ENCODE data around the gene PTGES2.
"Not testable (repeated sequence)": the region's sequence is repeated elsewhere in the genome, so short reads cannot be mapped to it uniquely, and the experiment has no call there.

The PTGES2 gene

DNA sequence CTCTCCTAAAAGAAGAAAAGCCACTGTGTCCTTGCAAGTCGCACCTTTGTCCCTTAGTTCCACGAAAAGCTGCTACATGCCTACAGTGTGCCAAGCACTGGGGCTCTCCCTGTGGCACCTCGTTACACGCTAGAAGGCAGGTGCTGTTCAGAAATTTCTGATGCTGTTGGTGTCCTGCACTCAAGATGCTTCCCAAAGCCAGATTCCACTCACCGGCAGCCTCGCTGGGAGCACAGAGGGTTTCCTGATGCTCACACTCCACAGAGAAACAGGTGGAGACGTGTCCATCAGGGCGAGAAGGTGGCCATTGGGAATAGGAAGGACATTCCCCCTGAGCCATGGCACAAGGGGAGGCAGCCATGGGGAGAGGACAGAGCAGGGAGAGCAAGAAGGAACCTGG lies 3.8 kb upstream of the PTGES2 start:
- not testable (repeated sequence) for H3K27me3 ChIP-seq (replicated peaks; ENCODE audit: control insufficient read depth, insufficient read depth, low read length); DNase-seq (ENCODE audit: low read depth); H3K9ac ChIP-seq (ENCODE audit: low read length); H3K9me3 ChIP-seq (ENCODE audit: control insufficient read depth, low read length); H3K4me3 ChIP-seq (ENCODE audit: low read length); H3K4me1 ChIP-seq (ENCODE audit: control insufficient read depth, insufficient read depth, low read length); H3K36me3 ChIP-seq (ENCODE audit: control insufficient read depth, insufficient read depth, low read length, severe bottlenecking)

DNA sequence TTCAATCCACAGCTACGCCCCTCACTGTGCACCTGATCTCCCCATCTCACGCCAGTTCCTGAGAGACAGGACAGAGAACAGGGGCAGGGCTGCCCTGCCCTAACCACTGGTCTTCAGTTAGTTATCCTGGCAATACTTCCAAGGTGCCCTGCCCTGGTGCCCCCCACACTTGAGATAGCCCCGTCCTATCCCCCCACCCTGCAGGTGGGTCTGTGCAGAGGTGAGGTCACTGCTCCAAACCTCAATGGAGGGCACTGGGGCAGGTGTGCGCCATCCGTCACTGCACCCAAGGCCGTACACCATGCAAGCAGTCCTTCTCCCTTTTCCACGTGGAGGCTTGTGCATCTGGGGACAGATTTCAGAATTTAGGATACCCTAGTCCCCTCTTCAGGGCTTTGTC lies 3.1 kb upstream of the PTGES2 start:
- H3K36me3 ChIP-seq (ENCODE audit: control insufficient read depth, insufficient read depth, low read length, severe bottlenecking); H3K9me3 ChIP-seq (ENCODE audit: control insufficient read depth, low read length); H3K27me3 ChIP-seq (replicated peaks; ENCODE audit: control insufficient read depth, insufficient read depth, low read length); DNase-seq (ENCODE audit: low read depth); H3K9ac ChIP-seq (ENCODE audit: low read length); H3K4me3 ChIP-seq (ENCODE audit: low read length): not testable (repeated sequence)
- peaks cover 14% of the 10 kb centered on the region for H3K4me1 ChIP-seq (ENCODE audit: control insufficient read depth, insufficient read depth, low read length)

DNA sequence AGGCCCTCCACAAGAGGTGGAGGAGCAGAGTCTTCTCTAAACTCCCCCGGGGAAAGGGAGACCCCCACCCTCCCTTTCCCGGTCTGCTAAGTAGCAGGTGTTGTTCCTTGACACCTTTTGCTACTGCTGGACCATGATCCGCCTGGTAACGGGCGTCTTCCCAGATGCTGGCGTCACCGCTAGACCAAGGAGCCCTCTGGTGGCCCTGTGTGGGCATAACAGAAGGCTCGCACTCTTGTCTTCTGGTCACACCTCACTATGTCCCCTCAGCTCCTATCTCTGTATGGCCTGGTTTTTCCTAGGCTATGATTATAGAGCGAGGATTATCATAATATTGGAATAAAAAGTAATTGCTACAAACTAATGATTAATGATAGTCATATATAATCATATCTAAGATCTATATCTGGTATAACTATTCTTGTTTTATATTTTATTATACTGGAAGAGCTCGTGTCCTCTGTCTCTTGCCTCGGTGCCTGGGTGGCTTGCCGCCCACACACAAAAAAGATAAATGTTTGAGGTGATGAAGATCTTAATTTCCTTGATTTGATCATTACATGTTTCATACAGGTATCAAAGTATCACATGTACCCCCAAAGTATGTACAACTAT lies 2.6 kb upstream of the PTGES2 start:
- H3K4me3 ChIP-seq (ENCODE audit: low read length); H3K36me3 ChIP-seq (ENCODE audit: control insufficient read depth, insufficient read depth, low read length, severe bottlenecking); H3K9me3 ChIP-seq (ENCODE audit: control insufficient read depth, low read length); DNase-seq (ENCODE audit: low read depth); H3K9ac ChIP-seq (ENCODE audit: low read length); H3K27me3 ChIP-seq (replicated peaks; ENCODE audit: control insufficient read depth, insufficient read depth, low read length): not testable (repeated sequence)
- H3K4me1 ChIP-seq (ENCODE audit: control insufficient read depth, insufficient read depth, low read length): peaks cover 20% of the 10 kb centered on the region

DNA sequence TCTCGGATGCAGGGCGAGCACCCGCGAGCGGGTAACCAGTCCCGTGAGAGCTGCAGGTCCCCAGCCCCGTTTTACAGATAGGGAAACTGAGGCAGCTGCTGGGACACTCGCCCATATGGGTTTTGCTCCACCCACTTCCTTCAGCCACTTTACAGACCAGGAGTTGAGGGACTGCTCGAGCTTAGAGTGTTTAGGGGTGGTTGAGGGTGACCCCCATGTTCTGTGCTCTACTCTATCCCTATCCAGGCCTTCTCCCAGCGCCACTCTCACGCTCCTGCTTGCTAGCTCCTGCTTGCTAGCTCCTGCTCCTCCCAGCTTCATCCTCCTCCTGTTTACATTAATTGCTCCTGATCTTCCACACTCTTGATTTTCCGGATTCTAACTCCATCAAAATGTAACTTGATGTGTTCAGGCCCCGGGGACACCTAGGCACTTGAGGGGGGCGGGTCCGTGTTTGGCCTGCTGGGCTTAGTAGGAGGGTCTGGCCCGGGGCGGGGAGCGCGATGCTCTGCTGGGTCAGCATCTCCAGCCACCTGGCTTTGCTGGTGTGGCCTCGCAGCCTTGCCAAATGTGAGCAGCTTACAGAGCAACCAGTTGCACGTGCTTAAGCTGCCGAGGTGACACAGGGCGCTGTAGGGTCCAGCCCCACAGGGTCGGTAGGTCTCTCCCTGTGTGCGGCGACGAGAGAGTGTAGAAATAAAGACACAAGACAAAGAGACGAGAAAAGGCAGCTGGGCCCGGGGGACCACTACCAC lies 1.5 kb upstream of the PTGES2 start:
- no peaks in the 10 kb centered on the region for H3K27me3 ChIP-seq (replicated peaks; ENCODE audit: control insufficient read depth, insufficient read depth, low read length)
- peaks cover 20% of the 10 kb centered on the region for H3K4me1 ChIP-seq (ENCODE audit: control insufficient read depth, insufficient read depth, low read length)
- H3K9ac ChIP-seq (ENCODE audit: low read length): peak overlapping the region; percentile 95
- H3K36me3 ChIP-seq (ENCODE audit: control insufficient read depth, insufficient read depth, low read length, severe bottlenecking): peaks cover 2% of the 10 kb centered on the region
- H3K9me3 ChIP-seq (ENCODE audit: control insufficient read depth, low read length): peaks cover 4% of the 10 kb centered on the region
- no peak for DNase-seq (ENCODE audit: low read depth)
- H3K4me3 ChIP-seq (ENCODE audit: low read length): peak overlapping the region; percentile 97

DNA sequence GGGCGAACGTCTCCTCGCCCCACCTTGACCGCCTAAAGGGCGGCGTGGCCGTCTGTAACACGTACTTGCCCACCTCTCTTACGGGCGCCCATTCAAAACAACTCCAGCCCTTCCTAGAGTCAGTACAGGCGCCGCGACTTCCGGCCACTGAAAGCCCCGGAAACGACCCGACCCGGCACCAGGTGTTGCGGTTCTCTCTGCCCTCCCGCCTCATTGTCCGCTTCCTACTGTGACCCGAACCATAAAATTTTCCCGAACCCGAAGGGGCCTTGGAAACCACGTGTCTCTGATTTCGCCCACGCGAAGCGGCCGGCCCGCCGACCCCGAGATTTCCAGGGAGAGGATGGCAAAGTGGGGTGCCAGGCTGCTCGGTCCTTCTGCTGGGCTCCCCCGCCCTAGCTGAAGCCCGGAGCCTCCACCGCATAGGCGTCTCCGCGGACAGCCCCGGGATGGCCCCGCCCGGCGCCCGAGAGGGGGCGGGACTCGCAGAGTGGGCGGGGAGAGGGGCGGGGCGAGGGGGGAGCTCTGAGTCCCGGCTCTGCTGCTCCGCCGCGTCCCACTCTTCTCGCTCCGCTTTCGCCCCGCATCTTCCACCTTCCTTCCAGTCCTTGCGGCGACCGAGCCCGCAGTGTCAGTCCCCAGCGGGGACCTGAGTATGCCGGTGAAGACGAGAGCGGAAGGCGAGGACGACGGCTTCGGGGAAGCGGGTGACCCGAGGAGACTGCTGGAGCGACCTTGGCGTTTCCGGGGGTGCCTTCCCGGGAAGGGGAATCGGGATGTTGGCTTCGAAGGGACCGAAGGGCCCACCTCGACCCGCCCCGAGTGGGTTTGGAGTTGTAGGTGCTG lies 684 bp upstream of the PTGES2 start:
- peak; percentile 93 for DNase-seq (ENCODE audit: low read depth)
- H3K27me3 ChIP-seq (replicated peaks; ENCODE audit: control insufficient read depth, insufficient read depth, low read length): no peaks in the 10 kb centered on the region
- peak overlapping the region; percentile 95 for H3K9ac ChIP-seq (ENCODE audit: low read length)
- H3K4me1 ChIP-seq (ENCODE audit: control insufficient read depth, insufficient read depth, low read length): peaks cover 20% of the 10 kb centered on the region
- peak overlapping the region; percentile 97 for H3K4me3 ChIP-seq (ENCODE audit: low read length)
- no peaks in the 10 kb centered on the region for H3K9me3 ChIP-seq (ENCODE audit: control insufficient read depth, low read length)
- peaks cover 6% of the 10 kb centered on the region for H3K36me3 ChIP-seq (ENCODE audit: control insufficient read depth, insufficient read depth, low read length, severe bottlenecking)

DNA sequence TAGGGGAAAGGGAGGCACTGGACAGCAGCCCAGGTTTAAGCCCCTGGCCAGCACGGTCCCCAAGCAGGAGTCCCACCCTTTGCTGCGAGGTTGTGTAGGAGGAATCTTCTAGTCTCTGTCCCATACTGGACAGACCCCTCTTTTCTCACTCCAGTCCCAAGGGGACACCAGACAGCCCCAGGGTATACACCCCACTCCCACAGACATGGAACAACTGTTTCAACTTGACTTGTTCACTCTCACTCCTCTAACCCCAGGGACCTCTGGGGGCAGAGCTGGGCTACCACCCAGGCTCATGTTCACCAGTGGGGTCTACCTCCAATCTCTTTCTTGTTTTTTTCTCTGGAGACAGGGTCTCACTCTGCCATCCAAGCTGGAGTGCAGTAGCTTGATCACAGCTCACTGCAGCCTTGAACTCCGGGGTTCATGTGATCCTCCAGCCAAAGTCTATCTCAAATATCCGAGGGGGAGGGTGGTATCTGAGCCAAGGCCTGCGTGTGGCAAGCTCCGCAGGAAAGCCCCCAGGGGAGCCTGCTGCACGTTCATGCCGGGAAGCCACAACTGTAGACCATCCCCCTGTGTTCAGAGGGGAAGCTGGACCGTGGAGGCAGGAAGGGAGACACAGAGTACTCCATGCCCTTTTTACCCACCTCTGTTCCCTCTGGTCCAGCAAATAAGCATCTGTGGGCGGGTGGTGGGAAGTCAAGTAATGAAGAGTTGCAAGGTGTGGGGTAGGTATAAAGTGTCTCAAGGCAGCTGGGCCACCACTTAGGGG lies 1.8 kb downstream of the PTGES2 start:
- Histone ChIP-seq H3K9ac (ENCODE audit: low read length) (peak overlapping the region; percentile 18), H3K36me3 (ENCODE audit: control insufficient read depth, insufficient read depth, low read length, severe bottlenecking) (peaks cover 26% of the 10 kb centered on the region), H3K4me3 (ENCODE audit: low read length) (peak overlapping the region; percentile 97), H3K27me3 (replicated peaks; ENCODE audit: control insufficient read depth, insufficient read depth, low read length) (no peaks in the 10 kb centered on the region), H3K4me1 (ENCODE audit: control insufficient read depth, insufficient read depth, low read length) (peaks cover 20% of the 10 kb centered on the region), H3K9me3 (ENCODE audit: control insufficient read depth, low read length) (no peaks in the 10 kb centered on the region)
- DNase-seq (ENCODE audit: low read depth): no peak

DNA sequence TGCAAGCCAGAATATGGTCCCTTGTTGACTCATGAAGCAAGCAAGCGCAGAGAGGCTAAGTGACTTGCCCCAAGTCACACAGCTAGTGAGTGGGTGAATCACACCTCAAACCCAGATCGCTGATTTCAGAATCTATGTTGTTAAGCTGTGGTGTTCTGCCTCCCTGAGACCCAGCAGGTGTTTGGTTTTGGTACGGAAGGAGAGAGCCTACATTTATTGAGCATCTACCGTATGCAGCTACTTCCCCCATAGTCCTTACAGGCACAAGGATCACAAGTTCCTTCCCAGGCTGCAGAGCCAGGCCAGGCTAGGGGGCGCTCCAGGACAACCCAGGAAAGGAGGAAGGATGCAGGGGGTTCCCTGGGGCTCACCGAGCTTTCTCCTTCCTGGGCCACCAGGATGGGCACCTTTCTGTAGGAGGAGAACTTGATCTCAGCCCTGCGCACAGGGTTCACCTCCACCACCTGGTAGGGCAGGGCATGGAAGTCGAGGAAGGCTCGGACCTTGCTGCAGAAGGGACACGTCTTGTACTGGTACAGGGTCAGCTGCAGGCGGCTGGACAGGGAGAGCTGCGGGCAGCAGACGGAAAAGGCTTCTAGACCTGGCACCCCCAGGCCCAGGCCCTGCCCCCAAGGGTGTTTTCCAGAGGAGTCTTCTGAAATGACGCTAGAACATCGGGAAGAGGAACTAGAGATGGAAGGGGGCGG lies 2.5 kb downstream of the PTGES2 start:
- DNase-seq (ENCODE audit: low read depth): peak; percentile 66
- H3K27me3 ChIP-seq (replicated peaks; ENCODE audit: control insufficient read depth, insufficient read depth, low read length): no peaks in the 10 kb centered on the region
- H3K9me3 ChIP-seq (ENCODE audit: control insufficient read depth, low read length): no peaks in the 10 kb centered on the region
- peaks cover 27% of the 10 kb centered on the region for H3K36me3 ChIP-seq (ENCODE audit: control insufficient read depth, insufficient read depth, low read length, severe bottlenecking)
- peaks cover 20% of the 10 kb centered on the region for H3K4me1 ChIP-seq (ENCODE audit: control insufficient read depth, insufficient read depth, low read length)
- H3K4me3 ChIP-seq (ENCODE audit: low read length): no peak overlapping the region
- peak overlapping the region; percentile 18 for H3K9ac ChIP-seq (ENCODE audit: low read length)

DNA sequence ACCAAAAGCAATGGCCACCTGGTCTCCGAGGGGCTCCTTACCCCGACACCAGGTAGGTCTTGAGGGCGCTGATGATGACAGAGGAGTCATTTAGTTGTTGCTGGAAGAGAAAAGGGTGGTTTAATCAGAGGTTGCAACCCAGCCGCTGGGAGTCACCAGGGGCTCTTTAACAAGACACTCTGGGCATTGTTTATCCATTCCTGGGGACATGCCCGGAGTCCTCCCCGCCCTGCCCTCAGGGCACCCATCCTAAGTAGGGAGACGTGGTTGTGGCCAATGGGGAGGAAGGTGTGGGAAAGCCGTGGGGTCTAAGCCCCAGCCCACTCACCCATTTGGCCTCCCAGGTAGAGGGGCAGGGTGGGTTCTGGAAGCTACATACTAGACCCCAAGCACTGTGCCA lies 3.1 kb downstream of the PTGES2 start:
- no peaks in the 10 kb centered on the region for H3K27me3 ChIP-seq (replicated peaks; ENCODE audit: control insufficient read depth, insufficient read depth, low read length)
- no peak overlapping the region for H3K9ac ChIP-seq (ENCODE audit: low read length)
- peaks cover 20% of the 10 kb centered on the region for H3K4me1 ChIP-seq (ENCODE audit: control insufficient read depth, insufficient read depth, low read length)
- H3K36me3 ChIP-seq (ENCODE audit: control insufficient read depth, insufficient read depth, low read length, severe bottlenecking): peaks cover 27% of the 10 kb centered on the region
- no peaks in the 10 kb centered on the region for H3K9me3 ChIP-seq (ENCODE audit: control insufficient read depth, low read length)
- DNase-seq (ENCODE audit: low read depth): no peak
- no peak overlapping the region for H3K4me3 ChIP-seq (ENCODE audit: low read length)

DNA sequence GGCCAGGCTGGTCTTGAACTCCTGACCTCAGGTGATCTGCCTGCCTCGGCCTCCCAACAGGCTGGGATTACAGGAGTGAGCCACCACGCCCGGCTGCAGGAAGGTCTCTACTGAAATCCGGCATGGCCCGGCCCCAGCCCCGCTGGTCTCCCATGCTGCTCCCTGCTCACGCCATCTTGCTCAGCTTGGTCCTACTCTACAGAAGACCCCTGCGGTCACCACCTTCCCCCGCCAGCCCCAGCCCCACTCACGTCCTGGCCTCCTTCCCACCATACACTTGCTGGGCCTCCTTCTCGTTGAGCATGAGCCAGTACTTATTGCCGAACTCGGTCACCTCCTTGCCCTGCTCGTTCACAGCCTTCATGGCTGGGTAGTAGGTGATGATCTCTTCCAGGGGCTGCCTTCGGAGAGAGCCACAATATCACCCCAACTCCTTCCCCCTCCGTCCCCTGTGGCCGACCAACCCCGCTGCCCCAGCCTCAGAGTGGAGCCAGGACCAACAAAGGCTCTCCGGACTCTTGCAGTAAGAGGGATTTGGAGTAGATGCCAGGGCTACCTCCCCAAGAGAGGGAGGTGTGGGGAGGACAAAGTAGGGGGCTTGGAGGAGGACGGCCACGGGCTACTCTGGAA lies 4.0 kb downstream of the PTGES2 start:
- peaks cover 15% of the 10 kb centered on the region for H3K4me1 ChIP-seq (ENCODE audit: control insufficient read depth, insufficient read depth, low read length)
- no peaks in the 10 kb centered on the region for H3K27me3 ChIP-seq (replicated peaks; ENCODE audit: control insufficient read depth, insufficient read depth, low read length)
- DNase-seq (ENCODE audit: low read depth): no peak

DNA sequence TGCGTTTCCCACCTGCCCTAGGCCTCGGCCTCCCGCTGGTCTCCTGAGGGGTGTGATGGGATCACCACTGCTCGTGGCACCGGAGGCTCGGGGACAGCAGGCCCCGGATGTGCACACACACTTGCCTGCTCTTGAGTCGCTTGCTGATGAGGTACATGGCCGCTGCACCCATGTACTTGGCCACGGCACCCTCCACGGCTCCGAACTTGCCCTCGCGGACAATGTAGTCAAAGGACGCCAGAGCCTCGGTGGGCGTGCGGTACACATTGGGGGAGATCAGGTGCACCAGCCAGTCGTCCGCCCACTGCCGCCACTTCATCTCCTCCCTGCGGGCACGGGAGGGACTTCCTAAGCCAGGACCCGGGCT lies 4.7 kb downstream of the PTGES2 start:
- no peak for DNase-seq (ENCODE audit: low read depth)
- Histone ChIP-seq H3K9ac (ENCODE audit: low read length) (no peak overlapping the region), H3K9me3 (ENCODE audit: control insufficient read depth, low read length) (no peaks in the 10 kb centered on the region), H3K4me1 (ENCODE audit: control insufficient read depth, insufficient read depth, low read length) (peaks cover 15% of the 10 kb centered on the region), H3K36me3 (ENCODE audit: control insufficient read depth, insufficient read depth, low read length, severe bottlenecking) (peaks cover 27% of the 10 kb centered on the region), H3K27me3 (replicated peaks; ENCODE audit: control insufficient read depth, insufficient read depth, low read length) (no peaks in the 10 kb centered on the region), H3K4me3 (ENCODE audit: low read length) (no peak overlapping the region)

More for the DNA sequence above, 4.0 kb downstream of the PTGES2 start:
- peaks cover 27% of the 10 kb centered on the region for H3K36me3 ChIP-seq (ENCODE audit: control insufficient read depth, insufficient read depth, low read length, severe bottlenecking)
- H3K9ac ChIP-seq (ENCODE audit: low read length): no peak overlapping the region
- H3K4me3 ChIP-seq (ENCODE audit: low read length): no peak overlapping the region
- no peaks in the 10 kb centered on the region for H3K9me3 ChIP-seq (ENCODE audit: control insufficient read depth, low read length)

All from adipocyte (in vitro differentiated cells).